Measurements from ENCODE around the gene ZNF580.

The ZNF580 gene

DNA sequence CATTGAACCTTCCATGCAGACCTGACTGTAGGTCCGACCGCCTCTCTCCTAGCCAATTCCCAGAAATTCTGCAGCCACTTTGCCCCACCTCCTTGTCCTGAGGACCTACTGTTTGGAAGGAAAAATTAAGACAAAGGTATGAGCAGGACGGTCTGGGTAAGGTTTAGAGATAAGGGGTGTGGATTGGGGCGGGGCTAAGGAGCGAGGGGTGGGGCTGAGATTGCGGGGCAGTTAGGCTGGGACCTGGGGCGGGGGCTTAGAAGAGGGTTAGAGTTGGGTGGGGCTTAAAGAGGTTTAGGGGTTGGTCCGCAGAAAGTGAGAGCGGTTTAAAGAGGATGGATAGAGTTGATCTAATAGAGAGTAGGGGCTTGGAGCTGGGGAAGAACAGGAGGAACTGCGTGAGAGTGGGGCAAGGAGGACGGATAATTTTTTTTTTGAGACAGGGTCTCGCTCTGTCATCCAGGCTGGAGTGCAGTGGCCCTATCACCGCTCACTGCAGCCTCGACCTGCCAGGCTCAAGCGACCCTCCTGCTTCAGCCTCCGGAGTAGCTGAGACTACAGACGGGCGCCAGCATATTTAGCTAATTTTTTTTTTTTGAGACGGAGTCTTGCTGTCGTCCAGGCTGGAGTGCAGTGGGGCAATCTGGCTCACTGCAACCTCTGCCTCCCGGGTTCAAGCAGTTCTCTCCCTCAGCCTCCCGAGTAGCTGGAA, 37.1 kb upstream of the ZNF580 start:
- TF ChIP-seq, protein P1, sequence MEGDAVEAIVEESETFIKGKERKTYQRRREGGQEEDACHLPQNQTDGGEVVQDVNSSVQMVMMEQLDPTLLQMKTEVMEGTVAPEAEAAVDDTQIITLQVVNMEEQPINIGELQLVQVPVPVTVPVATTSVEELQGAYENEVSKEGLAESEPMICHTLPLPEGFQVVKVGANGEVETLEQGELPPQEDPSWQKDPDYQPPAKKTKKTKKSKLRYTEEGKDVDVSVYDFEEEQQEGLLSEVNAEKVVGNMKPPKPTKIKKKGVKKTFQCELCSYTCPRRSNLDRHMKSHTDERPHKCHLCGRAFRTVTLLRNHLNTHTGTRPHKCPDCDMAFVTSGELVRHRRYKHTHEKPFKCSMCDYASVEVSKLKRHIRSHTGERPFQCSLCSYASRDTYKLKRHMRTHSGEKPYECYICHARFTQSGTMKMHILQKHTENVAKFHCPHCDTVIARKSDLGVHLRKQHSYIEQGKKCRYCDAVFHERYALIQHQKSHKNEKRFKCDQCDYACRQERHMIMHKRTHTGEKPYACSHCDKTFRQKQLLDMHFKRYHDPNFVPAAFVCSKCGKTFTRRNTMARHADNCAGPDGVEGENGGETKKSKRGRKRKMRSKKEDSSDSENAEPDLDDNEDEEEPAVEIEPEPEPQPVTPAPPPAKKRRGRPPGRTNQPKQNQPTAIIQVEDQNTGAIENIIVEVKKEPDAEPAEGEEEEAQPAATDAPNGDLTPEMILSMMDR (IDR thresholded peaks at IDR 0.05; ENCODE audit: low read depth, low read length, missing control alignments) = no peak
- no peak overlapping the region for H3K27ac ChIP-seq
- H3K36me3 ChIP-seq (replicated peaks) = peaks cover 3% of the 10 kb centered on the region
- H3K27me3 ChIP-seq (replicated peaks) = no peaks in the 10 kb centered on the region
- no peak overlapping the region for H3K4me3 ChIP-seq (ENCODE audit: low read depth, low read length)
- DNase-seq = no peak
- in situ Hi-C loops (cut with HindIII; ENCODE audit: low pct_ligation_motif_present, low sequenced_read_pairs) = loop anchor here (25.0 kb wide), 1 partner anchor 216 kb away; the partner anchor contains the start of genes RPL28, TMEM190 and TMEM238

DNA sequence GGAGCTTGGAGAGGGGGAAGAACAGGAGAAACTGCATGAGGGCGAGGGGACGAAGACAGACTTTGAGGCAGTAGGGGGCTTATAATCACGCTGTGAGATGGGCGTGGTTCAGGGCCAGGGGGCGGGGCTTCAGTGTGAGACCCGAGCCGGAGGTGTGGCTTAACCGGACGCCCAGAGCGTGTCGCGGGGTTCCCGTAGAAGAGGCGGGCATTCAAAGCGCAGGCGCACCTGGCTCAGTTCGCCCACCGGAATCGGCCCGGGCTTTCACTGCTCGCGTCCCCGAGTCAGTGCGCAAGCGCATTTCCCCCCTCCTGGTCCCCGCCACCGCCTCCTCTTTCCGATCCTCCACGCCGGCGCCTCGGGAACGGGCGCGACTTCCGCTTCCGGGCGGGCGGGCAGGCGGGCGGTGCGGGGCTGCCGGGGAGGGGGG, 35.6 kb upstream of the ZNF580 start:
- in situ Hi-C loops (cut with HindIII; ENCODE audit: low pct_ligation_motif_present, low sequenced_read_pairs) = loop anchor here (25.0 kb wide), 1 partner anchor 218 kb away; the partner anchor contains the start of genes RPL28, TMEM190 and TMEM238
- Histone ChIP-seq H3K27ac (peak overlapping the region; percentile 72), H3K36me3 (replicated peaks) (peaks cover 8% of the 10 kb centered on the region), H3K27me3 (replicated peaks) (no peaks in the 10 kb centered on the region), H3K4me3 (ENCODE audit: low read depth, low read length) (peak overlapping the region; percentile 90)
- peak; percentile 98 for DNase-seq
- TF ChIP-seq, protein P1 (IDR thresholded peaks at IDR 0.05; ENCODE audit: low read depth, low read length, missing control alignments) = no peak

DNA sequence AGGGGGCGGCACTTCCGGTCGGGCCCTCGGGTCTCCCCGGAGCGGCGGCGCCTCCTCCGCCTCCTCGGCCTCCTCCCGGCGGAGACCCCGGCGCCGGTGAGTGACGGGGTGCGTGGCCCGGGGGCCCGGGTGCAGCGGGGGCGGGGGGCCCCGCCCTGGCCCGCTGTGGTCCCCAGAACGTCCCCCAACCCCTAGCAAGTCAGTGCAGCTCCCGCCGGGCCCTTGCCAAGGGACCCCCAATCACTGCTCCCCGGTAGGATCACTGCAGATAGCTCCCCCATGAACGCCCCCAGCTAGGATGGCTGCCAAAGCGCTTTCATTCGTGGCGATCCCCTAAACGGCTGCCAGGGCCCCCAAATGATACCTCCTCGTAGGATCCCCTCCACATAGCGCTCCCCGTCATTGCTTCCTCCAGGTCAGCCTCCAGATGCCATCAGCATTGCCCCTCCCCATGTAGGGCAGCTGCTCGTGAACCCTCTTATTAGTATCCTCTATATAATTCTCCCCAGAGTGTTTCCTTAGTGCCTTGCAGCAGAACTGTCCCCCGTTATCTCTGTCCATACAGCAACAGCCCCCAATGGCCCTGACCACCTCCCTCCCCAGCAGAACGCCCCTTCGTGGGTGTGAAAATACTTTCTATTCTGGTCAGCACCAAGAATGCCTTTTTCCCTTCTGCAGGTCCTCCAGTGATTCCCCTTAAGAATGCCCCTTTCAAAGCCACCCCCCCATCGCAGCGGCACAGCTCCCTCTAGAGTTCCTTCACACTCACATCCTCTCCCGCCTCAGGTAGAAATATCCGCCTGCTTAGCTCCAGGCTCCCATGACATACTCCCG, 34.9 kb upstream of the ZNF580 start, which contains the start of gene ZNF865:
Gene ZNF865 (plus strand): TSS at position 11 of the 834 bp plus-strand sequence. CDS start 7,972 bp downstream, outside the sequence.
- Histone ChIP-seq H3K36me3 (replicated peaks) (peaks cover 8% of the 10 kb centered on the region), H3K27ac (peak within 1 kb of the TSS; percentile 72), H3K27me3 (replicated peaks) (no peaks in the 10 kb centered on the region), H3K4me3 (ENCODE audit: low read depth, low read length) (peak within 1 kb of the TSS; percentile 90)
- TF ChIP-seq, protein P1 (IDR thresholded peaks at IDR 0.05; ENCODE audit: low read depth, low read length, missing control alignments) = peak; percentile 93
- DNase-seq = peak; percentile 81
- in situ Hi-C loops (cut with HindIII; ENCODE audit: low pct_ligation_motif_present, low sequenced_read_pairs) = loop anchor here (25.0 kb wide), 1 partner anchor 219 kb away; the partner anchor contains the start of genes RPL28, TMEM190 and TMEM238

DNA sequence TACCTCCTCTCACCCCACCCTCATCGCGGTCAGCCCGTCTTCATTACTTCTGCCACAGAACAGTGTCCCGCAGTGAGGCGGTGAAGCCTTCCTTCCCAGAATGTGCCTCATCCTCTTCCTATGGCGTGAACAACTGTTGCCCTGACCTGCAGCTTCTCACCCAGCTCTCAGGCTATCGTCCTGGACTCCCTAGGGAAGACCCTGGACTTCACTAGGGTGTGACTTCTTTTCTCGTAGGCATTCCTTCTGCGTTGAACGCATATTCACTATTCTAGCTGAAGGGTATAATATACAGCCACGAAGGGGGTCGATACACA, 34.4 kb upstream of the ZNF580 start:
- Histone ChIP-seq H3K27ac (peak overlapping the region; percentile 17), H3K36me3 (replicated peaks) (peaks cover 8% of the 10 kb centered on the region), H3K4me3 (ENCODE audit: low read depth, low read length) (peak overlapping the region; percentile 90), H3K27me3 (replicated peaks) (no peaks in the 10 kb centered on the region)
- in situ Hi-C loops (cut with HindIII; ENCODE audit: low pct_ligation_motif_present, low sequenced_read_pairs) = loop anchor here (25.0 kb wide), 1 partner anchor 219 kb away; the partner anchor contains the start of genes RPL28, TMEM190 and TMEM238
- DNase-seq = no peak
- TF ChIP-seq, protein P1 (IDR thresholded peaks at IDR 0.05; ENCODE audit: low read depth, low read length, missing control alignments) = no peak

DNA sequence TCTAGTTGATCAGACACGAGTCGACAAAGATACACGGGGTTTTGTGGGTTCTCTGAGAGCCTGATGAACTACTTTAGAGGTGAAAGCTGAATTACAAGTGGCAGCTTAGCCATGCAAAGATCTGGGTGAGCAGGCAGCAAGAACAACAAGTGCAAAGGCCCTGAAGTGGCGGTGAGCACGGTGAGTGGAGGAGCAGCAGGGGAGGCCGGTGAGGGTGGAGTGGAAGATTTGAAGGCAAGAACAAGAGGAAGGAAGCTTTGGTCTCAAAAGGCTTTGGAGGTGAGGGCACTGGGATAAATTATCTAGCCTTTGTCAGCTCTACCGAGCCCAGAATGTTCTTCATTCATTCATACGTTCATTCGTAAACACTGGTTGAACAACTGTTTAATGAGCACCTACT, 34.0 kb upstream of the ZNF580 start:
- Histone ChIP-seq H3K27ac (no peak overlapping the region), H3K4me3 (ENCODE audit: low read depth, low read length) (peak overlapping the region; percentile 90), H3K36me3 (replicated peaks) (peaks cover 8% of the 10 kb centered on the region), H3K27me3 (replicated peaks) (no peaks in the 10 kb centered on the region)
- TF ChIP-seq, protein P1 (IDR thresholded peaks at IDR 0.05; ENCODE audit: low read depth, low read length, missing control alignments) = no peak
- in situ Hi-C loops (cut with HindIII; ENCODE audit: low pct_ligation_motif_present, low sequenced_read_pairs) = loop anchor here (25.0 kb wide), 1 partner anchor 220 kb away; the partner anchor contains the start of genes RPL28, TMEM190 and TMEM238
- no peak for DNase-seq

Data from brain microvascular endothelial cell (primary cell).